H9 (cell line): ENCODE data around the gene ZNF541. TPM values are rescaled to one million over a fixed set of nuclear protein-coding genes. Genes with fewer than 3 reads are reported as not detected.
A peak's percentile ranks its signal among the peaks of the same experiment; 100 is the strongest.

ENCODE experiments used
- DNase-seq: peaks from one replicate; pipeline ENCODE4 v3.0.0-alpha.2; 2017
- H2AFZ ChIP-seq: one replicate; pipeline ENCODE4 v1.6.1; 2013; ENCODE audit warnings: mild to moderate bottlenecking, low read length, control low read depth, moderate library complexity
- H2AK5ac ChIP-seq: 2 replicates; pipeline ENCODE4 v1.6.1; 2013; ENCODE audit warnings: low read length, control low read depth, mixed read lengths; ENCODE audit not compliant: insufficient read length
- H2BK120ac ChIP-seq: one replicate; pipeline ENCODE4 v1.6.1; 2013; ENCODE audit warnings: low read depth, mild to moderate bottlenecking, low read length, control low read depth, inconsistent platforms; ENCODE audit not compliant: poor library complexity, severe bottlenecking
- H2BK12ac ChIP-seq: 2 replicates; pipeline ENCODE4 v1.6.1; 2013; ENCODE audit warnings: low read length, control low read depth, mixed read lengths, low read depth; ENCODE audit not compliant: insufficient read length
- H2BK15ac ChIP-seq: 2 replicates; pipeline ENCODE4 v1.6.1; 2013; ENCODE audit warnings: low read depth, low read length, control low read depth
- H2BK20ac ChIP-seq: one replicate; pipeline ENCODE4 v1.6.1; 2013; ENCODE audit warnings: low read depth, mild to moderate bottlenecking, low read length, control low read depth, inconsistent platforms; ENCODE audit not compliant: poor library complexity, severe bottlenecking
- H2BK5ac ChIP-seq: 2 replicates; pipeline ENCODE4 v1.6.1; 2013; ENCODE audit warnings: low read length, control low read depth, mixed read lengths; ENCODE audit not compliant: insufficient read length
- H3K14ac ChIP-seq: 2 replicates; pipeline ENCODE4 v1.6.1; 2013; ENCODE audit warnings: low read length, control low read depth; ENCODE audit not compliant: insufficient read depth
- H3K18ac ChIP-seq: 2 replicates; pipeline ENCODE4 v1.6.1; 2013; ENCODE audit warnings: low read depth, mild to moderate bottlenecking, mixed read lengths, low read length, control low read depth; ENCODE audit not compliant: insufficient read length
- H3K23ac ChIP-seq: 2 replicates; pipeline ENCODE4 v1.6.1; 2013; ENCODE audit warnings: low read length, control low read depth, mixed read lengths, low read depth; ENCODE audit not compliant: insufficient read length
- H3K23me2 ChIP-seq: 2 replicates; pipeline ENCODE4 v1.6.1; 2013; ENCODE audit warnings: low read depth, mild to moderate bottlenecking, mixed read lengths, low read length, control low read depth; ENCODE audit not compliant: insufficient read length, poor library complexity, severe bottlenecking
- H3K27ac ChIP-seq: 2 replicates; pipeline ENCODE4 v1.5.1; 2013; ENCODE audit warnings: low read length, control low read depth, mixed read lengths, low read depth; ENCODE audit not compliant: insufficient read length
- H3K27me3 ChIP-seq: 2 replicates; pipeline ENCODE4 v1.6.1; 2013; ENCODE audit warnings: low read length, control low read depth, inconsistent platforms; ENCODE audit not compliant: insufficient read depth
- H3K4ac ChIP-seq: 2 replicates; pipeline ENCODE4 v1.6.1; 2013; ENCODE audit warnings: low read depth, mild to moderate bottlenecking, control low read depth, inconsistent platforms, low read length, moderate library complexity
- H3K4me1 ChIP-seq: 2 replicates; pipeline ENCODE4 v1.6.1; 2013; ENCODE audit warnings: low read length, control low read depth, inconsistent platforms; ENCODE audit not compliant: insufficient read depth
- H3K4me2 ChIP-seq: 2 replicates; pipeline ENCODE4 v1.6.1; 2013; ENCODE audit warnings: low read length, control low read depth, mixed read lengths; ENCODE audit not compliant: insufficient read length, insufficient read depth
- H3K56ac ChIP-seq: 2 replicates; pipeline ENCODE4 v1.6.1; 2013; ENCODE audit warnings: low read depth, mild to moderate bottlenecking, mixed read lengths, low read length, control low read depth; ENCODE audit not compliant: insufficient read length
- H3K79me1 ChIP-seq: 2 replicates; pipeline ENCODE4 v1.6.1; 2013; ENCODE audit warnings: low read depth, mild to moderate bottlenecking, moderate library complexity, low read length, control low read depth, inconsistent platforms; ENCODE audit not compliant: insufficient read depth, poor library complexity, severe bottlenecking
- H3K79me2 ChIP-seq: 2 replicates; pipeline ENCODE4 v1.6.1; 2013; ENCODE audit warnings: low read length, control low read depth, inconsistent platforms; ENCODE audit not compliant: insufficient read depth
- H3K9ac ChIP-seq: 2 replicates; pipeline ENCODE4 v1.6.1; 2013; ENCODE audit warnings: low read length, control low read depth, mixed read lengths; ENCODE audit not compliant: insufficient read length; ENCODE audit errors: extremely low read depth
- H3K9me3 ChIP-seq: one replicate; pipeline ENCODE4 v1.6.1; 2013; ENCODE audit warnings: low read depth, low read length, inconsistent platforms; ENCODE audit not compliant: control insufficient read depth
- H3T11ph ChIP-seq: one replicate; pipeline ENCODE4 v1.6.1; 2013; ENCODE audit warnings: mild to moderate bottlenecking, low read length, control low read depth, inconsistent platforms
- H4K20me1 ChIP-seq: one replicate; pipeline ENCODE4 v1.6.1; 2013; ENCODE audit not compliant: control insufficient read depth, insufficient read length, insufficient read depth
- H4K5ac ChIP-seq: 2 replicates; pipeline ENCODE4 v1.6.1; 2013; ENCODE audit warnings: low read depth, mild to moderate bottlenecking, mixed read lengths, low read length, control low read depth; ENCODE audit not compliant: insufficient read length
- H4K8ac ChIP-seq: replicated peaks from 2 replicates; pipeline ENCODE4 v1.6.1; 2013; ENCODE audit warnings: low read length, control low read depth, mixed read lengths, low read depth; ENCODE audit not compliant: insufficient read length
- H4K91ac ChIP-seq: 2 replicates; pipeline ENCODE4 v1.6.1; 2013; ENCODE audit warnings: low read depth, mild to moderate bottlenecking, moderate library complexity, mixed read lengths, low read length, control low read depth; ENCODE audit not compliant: insufficient read length
- H3K27ac Mint-ChIP-seq, 3 experiments: 2 replicates in 2 of 3; 3 replicates in 1 of 3; pipeline ENCODE4 v1.8.0; 2020 to 2021; ENCODE audit warnings: mixed read lengths in 3 of 3, mild to moderate bottlenecking in 1 of 3, moderate library complexity in 1 of 3
- H3K27me3 Mint-ChIP-seq: 2 replicates; pipeline ENCODE4 v1.8.0; 2021; ENCODE audit warnings: low read depth, mild to moderate bottlenecking, moderate library complexity, mixed read lengths
- H3K36me3 Mint-ChIP-seq, 3 experiments: 2 replicates in 2 of 3; 3 replicates in 1 of 3; pipeline ENCODE4 v1.8.0; 2020 to 2021; ENCODE audit warnings: low read depth in 3 of 3, mixed read lengths in 3 of 3; ENCODE audit not compliant: insufficient read depth in 1 of 3
- H3K4me1 Mint-ChIP-seq, 2 experiments: 2 replicates each; pipeline ENCODE4 v1.8.0; 2020; ENCODE audit warnings: mixed read lengths in 2 of 2
- H3K4me3 Mint-ChIP-seq, 2 experiments: 2 replicates in 1 of 2; 3 replicates in 1 of 2; pipeline ENCODE4 v1.8.0; 2020 to 2021; ENCODE audit warnings: mild to moderate bottlenecking in 2 of 2, mixed read lengths in 2 of 2, moderate library complexity in 1 of 2
- H3K9me3 Mint-ChIP-seq, 2 experiments: 2 replicates in 1 of 2; 3 replicates in 1 of 2; pipeline ENCODE4 v1.8.0; 2020; ENCODE audit warnings: mild to moderate bottlenecking in 2 of 2, mixed read lengths in 2 of 2, moderate library complexity in 1 of 2
- CTCF ChIP-seq: fragments of 200-600 bp; sonication (generic); conservative IDR thresholded peaks from 3 replicates; pipeline ENCODE4 v1.8.0; 2021; ENCODE audit warnings: antibody characterized with exemption, mild to moderate bottlenecking
- WGBS: extraction: QIAGEN DNeasy Blood & Tissue Kit; methylation state at CpG from one replicate; pipeline ENCODE4 v1.1.7; 2013; ENCODE audit warnings: missing lambda C conversion rate, low lambda C conversion rate, mixed read lengths; ENCODE audit not compliant: insufficient read length; ENCODE audit errors: extremely low coverage; 5-methylcytosine and 5-hydroxymethylcytosine counted together
- total RNA-seq: library from RNA; stranded (reverse); gene quantifications from 2 replicates; pipeline ENCODE4 v1.2.1, GENCODE V29; 2021

The ZNF541 gene
- total RNA-seq, 1 experiment from 2014 or later = not detected

- H3K14ac ChIP-seq = no peak overlapping the region
- no peak for TF ChIP-seq CTCF
- H3K27ac ChIP-seq = peak overlapping the region; percentile 65
- peaks cover 2% of the 10 kb centered on the region for H3K23me2 ChIP-seq
- no peak overlapping the region for H3K4ac ChIP-seq
- H4K8ac ChIP-seq = no peak overlapping the region
- no peak overlapping the region for H3K9ac ChIP-seq
- Mint-ChIP-seq H3K9me3 (no peaks in the 10 kb centered on the region), H3K27me3 (no peaks in the 10 kb centered on the region), H3K4me3 (peak overlapping the region; percentile 3 to 66; a peak in 4 of 5 replicates), H3K4me1 (peaks cover 49 to 57% of the 10 kb centered on the region in 2 experiments), H3K27ac (peak overlapping the region; percentile 90 to 95 (median 91)), H3K36me3 (peaks cover 5 to 21% (median 11%) of the 10 kb centered on the region in 3 experiments)
- H2AK5ac ChIP-seq = no peak overlapping the region
- peaks cover 46% of the 10 kb centered on the region; the same call in 1 of the 2 replicates for H3K79me2 ChIP-seq
- no peak overlapping the region for H2BK5ac ChIP-seq
- no peaks in the 10 kb centered on the region for H4K20me1 ChIP-seq
- no peak overlapping the region for H3K56ac ChIP-seq
- no peak overlapping the region for H4K5ac ChIP-seq
- DNase-seq = no peak
- WGBS = no CpG with 5 or more reads among the region's 3 CpGs
- H4K91ac ChIP-seq = peak overlapping the region; percentile 39
- no peak overlapping the region for H2BK20ac ChIP-seq
- H3K4me2 ChIP-seq = peak overlapping the region; percentile 12
- no peak overlapping the region for H3K18ac ChIP-seq
- no peak overlapping the region for H2AFZ ChIP-seq
- H3T11ph ChIP-seq = no peak overlapping the region
- peak overlapping the region; percentile 37 for H2BK12ac ChIP-seq
- peaks cover 7% of the 10 kb centered on the region for H3K79me1 ChIP-seq
- H3K9me3 ChIP-seq = no peaks in the 10 kb centered on the region
- no peak overlapping the region for H2BK120ac ChIP-seq
- H3K4me1 ChIP-seq = peaks cover 8% of the 10 kb centered on the region; the same call in 1 of the 2 replicates
- no peak overlapping the region for H3K23ac ChIP-seq
- no peaks in the 10 kb centered on the region for H3K27me3 ChIP-seq
- no peak overlapping the region for H2BK15ac ChIP-seq
Measured at GRCh38 chr19:47614021-47614295, 41.0 kb upstream of the ZNF541 start.
